GM12878 (cell line): ENCODE measurements around the gene C19orf81. TPM values are rescaled to one million over a fixed set of nuclear protein-coding genes. Genes with fewer than 3 reads are reported as not detected.

Experiments used
- ATAC-seq: fragments of 200-7000 bp; cut with Tn5 transposase; 3 replicates; pipeline ENCODE4 v1.9.1; 2020; ENCODE audit warnings: mild to moderate bottlenecking, moderate library complexity
- BruUV-seq: library from RNA; stranded (reverse); fragments of 400-500 nt; replicated peaks from 2 replicates; lab custom pipeline; 2021; lab: Mats Ljungman, UMichigan
- CTCF ChIA-PET: fragments of 300-600 bp; sonication (Branson Sonifier 250); formaldehyde crosslinking; extraction: SDS; loops from one replicate; lab custom pipeline; 2021; ENCODE audit warnings: inconsistent platforms; lab: Yijun Ruan, JAX
- POLR2A ChIA-PET: fragments of 350-600 bp; formaldehyde crosslinking; extraction: SDS; loops from one replicate; lab custom pipeline; 2021; ENCODE audit warnings: inconsistent platforms; lab: Charles Lee
- RAD21 ChIA-PET: fragments of 300-600 bp; sonication (Branson Sonifier 250); formaldehyde crosslinking; loops from one replicate; lab custom pipeline; 2023; ENCODE audit warnings: antibody characterized with exemption; ENCODE audit not compliant: unreplicated experiment; lab: Charles Lee
- SMC1A ChIA-PET: fragments of 300-600 bp; sonication (Branson Sonifier 250); formaldehyde crosslinking; loops from one replicate; lab custom pipeline; 2023; ENCODE audit not compliant: unreplicated experiment, uncharacterized antibody; lab: Charles Lee
- DNase-seq: peaks from one replicate; pipeline ENCODE4 v3.0.0-alpha.2; 2011; ENCODE audit warnings: low read depth, low spot score
- FAIRE-seq: peaks from 3 replicates; lab custom pipeline; 2011; peaks lifted over from hg19 to GRCh38; lab: Jason Lieb, UNC
- H2AFZ ChIP-seq: 2 replicates; pipeline ENCODE4 v1.6.0; 2011; ENCODE audit warnings: low read depth, low read length, control low read depth; ENCODE audit not compliant: control insufficient read depth
- H3K27ac ChIP-seq: 2 replicates; pipeline ENCODE4 v1.5.1; 2011; ENCODE audit warnings: control low read depth; ENCODE audit not compliant: control insufficient read depth, insufficient read depth
- H3K27me3 ChIP-seq, 2 experiments: replicated peaks in 1 of 2; 2 replicates each; pipeline versions ENCODE4 v1.6.0 to v1.6.1; 2011; ENCODE audit warnings: low read length in 1 of 2; ENCODE audit not compliant: control insufficient read depth in 2 of 2, insufficient read depth in 2 of 2
- H3K36me3 ChIP-seq, 2 experiments: 2 replicates each; pipeline ENCODE4 v1.5.1; 2011; ENCODE audit warnings: low read length in 1 of 2; ENCODE audit not compliant: control insufficient read depth in 2 of 2, insufficient read depth in 2 of 2
- H3K4me1 ChIP-seq: 2 replicates; pipeline ENCODE4 v1.6.1; 2011; ENCODE audit warnings: mild to moderate bottlenecking, low read length, moderate library complexity, mixed read lengths; ENCODE audit not compliant: control insufficient read depth, insufficient read depth
- H3K4me2 ChIP-seq: 2 replicates; pipeline ENCODE4 v1.6.0; 2011; ENCODE audit warnings: control low read depth; ENCODE audit not compliant: control insufficient read depth, insufficient read depth
- H3K4me3 ChIP-seq: fragments of 200-600 bp; sonication (generic); 2 replicates; pipeline ENCODE4 v1.5.1; 2016
- H3K79me2 ChIP-seq: 2 replicates; pipeline ENCODE4 v1.6.0; 2011; ENCODE audit warnings: low read length; ENCODE audit not compliant: control insufficient read depth, insufficient read depth
- H3K9ac ChIP-seq: 2 replicates; pipeline ENCODE4 v1.8.0; 2011; ENCODE audit warnings: low read length, control low read depth, mixed read lengths; ENCODE audit not compliant: control insufficient read depth, insufficient read depth
- H3K9me3 ChIP-seq: replicated peaks from 3 replicates; pipeline ENCODE4 v1.5.1; 2011; ENCODE audit warnings: mild to moderate bottlenecking, low read length; ENCODE audit not compliant: control insufficient read depth, insufficient read depth
- H4K20me1 ChIP-seq: 2 replicates; pipeline ENCODE4 v1.6.0; 2011; ENCODE audit not compliant: control insufficient read depth, insufficient read depth
- CTCF ChIP-seq, 3 experiments: IDR thresholded peaks in 2 of 3; conservative IDR thresholded peaks in 1 of 3; 2 replicates each; pipeline ENCODE4 v1.5.1; 2011; ENCODE audit warnings: low read depth in 3 of 3, low read length in 3 of 3, mild to moderate bottlenecking in 3 of 3, control low read depth in 2 of 3, moderate library complexity in 2 of 3, inconsistent platforms in 1 of 3, mixed read lengths in 1 of 3; ENCODE audit not compliant: control insufficient read depth in 2 of 3, insufficient read depth in 1 of 3; ENCODE audit errors: extremely low read depth in 1 of 3
- YBX1 ChIP-seq: fragments of 450-650 bp; IDR thresholded peaks from 2 replicates; pipeline ENCODE4 v1.6.1; 2016; ENCODE audit warnings: antibody characterized with exemption
- WGBS: methylation state at CpG from one replicate; pipeline ENCODE4 v1.1.6; 2016; ENCODE audit warnings: low lambda C conversion rate; ENCODE audit not compliant: insufficient replicate concordance, insufficient coverage; ENCODE audit errors: missing lambda C conversion rate; 5-methylcytosine and 5-hydroxymethylcytosine counted together
- in situ Hi-C: fragments of 300-500 bp; cut with MboI; formaldehyde crosslinking; loops from 9 replicates; pipeline ENCODE4 v1.14.3; 2018; ENCODE audit warnings: mixed read lengths
- intact Hi-C: fragments of 100-400 bp; cut with micrococcal nuclease; formaldehyde crosslinking; loops from one replicate; pipeline ENCODE4 v1.14.2; 2022; ENCODE audit not compliant: unreplicated experiment
- polyA plus RNA-seq, 11 experiments: library from polyadenylated mRNA; depleted of rRNA in 4 of 11; unstranded in 6 of 11; stranded (reverse) in 5 of 11; fragments of >200 nt; fragmentation: Nextera tagmentation in 4 of 11; fragmentation: Illumina TruSeq in 1 of 11; extraction: Ambion mirVana in 4 of 11; extraction: Trizol in 1 of 11; gene quantifications; 1 replicate in 1 of 11; 2 replicates in 10 of 11; pipeline versions ENCODE4 v1.2.1 to v1.2.3, GENCODE V29; 2011 to 2016; ENCODE audit warnings: inconsistent platforms in 2 of 11, missing spikeins in 2 of 11, low read depth in 1 of 11
- total RNA-seq, 4 experiments: library from RNA; depleted of rRNA in 3 of 4; stranded (reverse); fragments of >200 nt in 3 of 4; fragmentation: Illumina TruSeq in 1 of 4; extraction: Trizol in 1 of 4; gene quantifications; 2 replicates each; pipeline versions ENCODE4 v1.2.1 to v1.2.3, GENCODE V29; 2013 to 2021

Gene C19orf81
- total and polyA plus RNA-seq, 10 of the 15 experiments (the other 5 are each of a cell fraction or from before 2014, with no cell fraction given), result 0.69 TPM; not detected in 9

GRCh38 chr19:50703915-50704796 lies 54.9 kb downstream of the C19orf81 start:
- H4K20me1 ChIP-seq, result no peaks in the 10 kb centered on the region
- POLR2A ChIA-PET, result no interaction called here
- no peaks in the 10 kb centered on the region for H3K9me3 ChIP-seq
- no peak overlapping the region for H3K9ac ChIP-seq
- whole genome bisulfite sequencing, result 39% methylated on average over 22 of the region's 22 CpGs
- no TSS peak for BruUV-seq
- H3K27me3 ChIP-seq, result no peaks in the 10 kb centered on the region; a peak in 1 of 4 replicates
- intact Hi-C loops, result loop anchor here (2.0 kb wide), 1 partner anchor 79 kb away; no protein-coding TSS in a partner anchor
- SMC1A ChIA-PET, result no interaction called here
- no peak overlapping the region for H2AFZ ChIP-seq
- H3K27ac ChIP-seq, result no peak overlapping the region
- no peaks in the 10 kb centered on the region for H3K36me3 ChIP-seq
- FAIRE-seq (no peak), DNase-seq (no peak), ATAC-seq (no peak)
- TF ChIP-seq CTCF (IDR thresholded peaks at IDR 0.05 in 2 of 3, conservative IDR thresholded peaks at IDR 0.05 in 1 of 3; ENCODE audit: control insufficient read depth in 2 of 3, extremely low read depth in 1 of 3, insufficient read depth in 1 of 3, low read depth in 3 of 3, low read length in 3 of 3) (peak in 1 of 3 experiments; percentile 12; a peak in 1 of 6 replicates), YBX1 (no peak)
- CTCF ChIA-PET, result interaction anchor here (1.2 to 2.1 kb wide), 4 partner anchors 75 to 167 kb away, joined by 4 to 10 read pairs (median 8); no protein-coding TSS in a partner anchor
- in situ Hi-C loops, result no loop called here
- H3K4me1 ChIP-seq, result no peaks in the 10 kb centered on the region
- no peaks in the 10 kb centered on the region for H3K79me2 ChIP-seq
- H3K4me2 ChIP-seq, result no peak overlapping the region
- RAD21 ChIA-PET, result interaction anchor here (1.4 kb wide), 1 partner anchor 218 kb away, joined by 5 read pairs; no protein-coding TSS in a partner anchor
- no peak overlapping the region for H3K4me3 ChIP-seq
